Suprapubic skin (tissue), 4 donors: Measurements from ENCODE around the gene CADPS2.

ENCODE experiments used
- CTCF ChIP-seq, 2 donors: fragments of 200-600 bp in 1 of 2; fragments of 450-650 bp in 1 of 2; sonication (generic) in 1 of 2; IDR thresholded peaks; one replicate each; pipeline ENCODE4 v1.5.1; 2016 to 2019; ENCODE audit warnings: antibody characterized with exemption in 2 of 2, mild to moderate bottlenecking in 1 of 2, moderate library complexity in 1 of 2
- EP300 ChIP-seq: sonication (generic); formaldehyde crosslinking; IDR thresholded peaks from one replicate; pipeline ENCODE4 v1.6.1; 2017; ENCODE audit warnings: antibody characterized with exemption
- POLR2A ChIP-seq, 2 donors: fragments of 450-650 bp; IDR thresholded peaks; one replicate each; pipeline ENCODE4 v1.6.1; 2017; ENCODE audit warnings: antibody characterized with exemption in 2 of 2, mild to moderate bottlenecking in 2 of 2, moderate library complexity in 2 of 2
- POLR2AphosphoS5 ChIP-seq, 3 donors: sonication (generic); formaldehyde crosslinking; IDR thresholded peaks; one replicate each; pipeline ENCODE4 v1.6.1; 2017; ENCODE audit warnings: antibody characterized with exemption in 3 of 3

- TF ChIP-seq CTCF (IDR thresholded peaks at IDR 0.05), result no peak
- TF ChIP-seq POLR2A (IDR thresholded peaks at IDR 0.05), result no peak
- no peak for TF ChIP-seq POLR2AphosphoS5 (IDR thresholded peaks at IDR 0.05)
- no peak for TF ChIP-seq EP300
Observed at GRCh38 chr7:122764020-122764419, 122.2 kb downstream of the CADPS2 start.
